HG02981 (cell line): ENCODE data around the gene TMPRSS6.

Experiments used
- ATAC-seq: cut with Tn5 transposase; IDR thresholded peaks from one replicate; pipeline ENCODE4 v1.9.1; 2021; ENCODE audit warnings: mild to moderate bottlenecking, moderate library complexity; ENCODE audit not compliant: unreplicated experiment

TMPRSS6 gene

DNA sequence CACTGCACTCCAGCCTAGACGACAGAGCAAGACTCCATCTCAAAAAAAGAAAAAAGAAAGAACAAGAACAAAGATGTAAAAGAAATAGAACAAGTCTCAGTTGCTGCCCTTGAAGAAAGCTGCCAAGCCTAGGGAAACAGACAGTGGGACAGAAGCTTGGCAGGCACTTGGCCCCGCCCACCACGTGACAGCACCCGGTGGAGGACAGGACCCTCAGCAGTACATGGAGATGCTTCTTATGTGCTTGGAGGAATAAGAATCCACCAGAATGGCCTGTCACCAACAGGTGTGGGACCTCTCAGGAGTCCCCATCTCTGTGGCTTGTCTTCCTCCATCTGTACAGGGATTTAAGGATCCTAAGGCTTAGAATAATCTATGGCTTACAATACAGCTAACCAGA is 7.6 kb upstream of the TMPRSS6 start:
- ATAC-seq = no peak

DNA sequence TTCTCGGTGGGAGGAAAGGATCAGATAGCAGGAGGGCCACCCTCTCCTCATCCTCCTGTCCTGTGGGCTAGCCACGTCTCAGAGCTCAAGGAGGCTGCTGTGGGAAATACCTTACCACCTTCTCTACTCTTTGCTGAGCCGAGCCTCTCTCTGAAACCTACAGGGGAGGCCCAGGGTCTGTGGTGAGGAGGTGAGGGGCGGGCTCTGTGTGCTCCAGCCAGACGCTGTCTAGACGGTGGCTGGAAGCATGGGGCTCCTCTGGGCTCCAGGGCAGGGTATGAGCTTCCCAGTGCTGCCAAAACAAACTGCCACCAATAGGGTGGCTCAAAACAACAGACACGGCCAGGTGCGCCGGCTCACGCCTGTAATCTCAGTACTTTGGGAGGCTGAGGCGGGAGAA is 5.5 kb upstream of the TMPRSS6 start:
- no peak for ATAC-seq

DNA sequence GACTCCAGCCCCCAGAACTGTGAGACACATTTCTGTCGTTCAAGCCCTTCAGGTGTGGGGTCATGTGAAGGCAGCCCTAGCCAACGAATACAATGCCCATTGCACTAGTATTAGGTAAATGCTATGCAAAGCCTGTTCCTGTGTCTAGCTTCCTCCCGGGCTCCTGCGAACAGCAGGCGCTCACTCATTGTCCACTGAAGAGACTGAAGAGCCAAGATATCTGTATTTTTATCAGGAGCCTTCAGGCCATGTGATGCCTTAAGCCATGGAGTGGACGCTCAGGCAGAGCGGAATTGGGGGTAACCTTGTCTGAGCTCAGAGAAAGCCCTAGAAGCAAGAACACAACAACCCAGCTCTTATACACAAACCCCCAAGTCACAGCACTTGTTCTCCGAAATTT is 4.2 kb upstream of the TMPRSS6 start:
- ATAC-seq = no peak

DNA sequence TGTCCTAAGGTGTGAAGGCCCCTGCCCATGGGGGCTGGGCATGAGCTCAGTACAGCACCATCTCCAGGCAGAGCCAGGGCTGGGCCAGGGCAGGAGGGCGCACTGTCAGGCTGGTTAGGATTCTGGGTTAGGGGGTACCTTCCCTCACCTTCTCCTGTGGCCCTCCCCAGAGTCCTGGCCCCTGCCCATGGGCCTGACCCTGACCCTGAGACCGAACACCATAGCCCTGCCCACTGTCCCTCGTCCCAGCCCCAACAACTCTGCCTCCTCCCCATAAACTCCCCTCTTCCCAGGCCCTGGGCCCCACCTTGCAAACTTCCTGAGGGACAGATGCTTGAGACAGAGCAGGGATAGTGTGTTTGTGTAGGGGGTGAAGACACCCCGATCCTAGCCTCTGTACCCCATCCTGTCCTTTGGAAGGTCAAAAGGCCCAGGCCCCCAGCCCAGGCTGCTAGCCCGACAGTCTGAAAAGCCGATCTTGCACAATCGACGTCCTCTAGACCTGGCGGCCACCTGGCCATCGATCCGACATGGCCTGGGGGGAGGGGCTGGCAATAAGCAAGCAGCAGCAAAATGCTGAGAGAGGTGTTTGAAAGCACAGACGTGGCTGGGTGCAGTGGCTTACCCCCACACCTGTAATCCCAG is 2.7 kb upstream of the TMPRSS6 start:
- ATAC-seq = no peak

DNA sequence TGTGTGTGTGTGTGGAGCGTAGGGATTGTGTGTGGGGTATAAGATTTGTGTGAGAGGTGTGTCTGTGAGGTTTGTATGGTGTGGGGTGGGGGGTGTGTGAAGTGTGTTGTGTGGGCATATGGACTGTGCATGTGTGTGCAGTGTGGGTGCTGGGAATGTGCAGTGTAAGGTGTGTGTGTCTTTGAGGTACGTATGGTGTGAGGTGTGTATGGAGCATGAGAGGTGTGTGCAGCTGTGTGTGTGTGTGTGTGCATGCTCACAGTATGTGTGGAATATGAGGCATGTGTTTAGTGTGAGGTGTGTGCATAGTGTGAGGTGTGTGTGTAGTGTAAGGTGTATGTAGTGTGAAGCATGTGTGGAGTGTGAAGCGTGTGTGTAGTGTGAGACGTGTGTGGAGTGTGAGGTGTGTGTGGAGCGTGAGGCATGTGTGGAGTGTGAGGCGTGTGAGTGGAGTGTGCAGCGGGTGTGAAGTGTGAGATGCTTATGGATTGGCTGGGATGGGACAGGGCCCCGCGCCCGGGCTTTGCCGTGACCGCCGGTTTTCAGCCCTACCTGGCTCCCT is 1.7 kb upstream of the TMPRSS6 start:
- ATAC-seq = no peak

DNA sequence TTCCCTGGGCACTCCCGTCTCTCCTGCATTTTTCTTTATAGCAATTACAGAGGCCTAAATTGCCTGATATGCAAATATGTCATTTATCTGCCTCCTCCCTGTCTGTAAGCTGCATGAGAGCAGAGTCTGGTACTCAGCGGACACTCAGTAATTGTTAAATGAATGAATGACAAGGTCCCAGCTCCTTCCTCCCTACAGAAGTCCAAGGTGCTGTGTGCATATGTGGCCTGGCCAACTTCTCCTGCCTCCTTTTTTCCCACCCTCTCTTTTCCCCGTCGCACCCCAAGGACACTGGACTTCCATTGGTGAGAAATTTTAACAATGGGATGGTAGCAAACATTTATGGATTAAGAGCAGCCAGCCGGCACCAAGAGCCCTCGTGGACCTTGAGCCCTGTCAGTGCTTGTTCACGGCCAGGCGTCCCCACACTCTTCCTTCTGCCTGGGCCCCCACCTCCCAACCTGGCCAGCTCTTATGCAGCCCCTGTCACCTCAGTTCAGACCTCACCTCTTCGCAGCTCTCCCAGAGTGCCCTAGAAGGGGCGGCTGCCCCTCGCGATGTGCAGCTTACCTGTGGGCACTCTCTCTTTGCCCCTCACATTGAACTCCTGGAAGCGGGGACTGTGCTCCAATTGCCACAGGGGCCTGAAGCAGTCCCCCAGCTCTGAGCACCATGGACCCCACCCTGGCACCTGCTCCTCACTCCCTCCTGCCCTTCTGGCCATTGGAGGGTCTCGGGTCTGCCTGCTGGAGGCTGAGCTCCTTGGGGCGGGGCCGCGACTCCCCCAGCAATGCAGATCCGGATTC is 1.5 kb downstream of the TMPRSS6 start:
- no peak for ATAC-seq

DNA sequence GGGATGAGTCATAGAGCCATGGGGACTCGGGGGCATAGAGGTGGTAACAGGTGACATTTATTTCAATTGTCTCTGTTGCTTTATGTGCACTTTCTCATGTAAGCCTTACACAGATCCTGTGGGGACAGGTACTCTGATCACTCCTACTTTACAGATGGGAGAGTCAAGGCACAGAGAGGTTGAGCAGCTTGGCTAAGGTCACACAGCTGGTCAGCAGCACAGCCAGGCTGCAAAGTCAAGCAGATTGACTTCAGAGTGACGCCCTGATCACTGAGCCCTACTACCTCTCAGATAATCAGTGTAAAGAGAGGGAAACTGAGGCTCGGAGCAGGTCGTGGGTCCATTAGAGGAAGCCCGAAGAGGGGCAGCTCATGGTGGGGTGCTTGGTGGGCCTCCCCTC is 3.5 kb downstream of the TMPRSS6 start:
- ATAC-seq = no peak

DNA sequence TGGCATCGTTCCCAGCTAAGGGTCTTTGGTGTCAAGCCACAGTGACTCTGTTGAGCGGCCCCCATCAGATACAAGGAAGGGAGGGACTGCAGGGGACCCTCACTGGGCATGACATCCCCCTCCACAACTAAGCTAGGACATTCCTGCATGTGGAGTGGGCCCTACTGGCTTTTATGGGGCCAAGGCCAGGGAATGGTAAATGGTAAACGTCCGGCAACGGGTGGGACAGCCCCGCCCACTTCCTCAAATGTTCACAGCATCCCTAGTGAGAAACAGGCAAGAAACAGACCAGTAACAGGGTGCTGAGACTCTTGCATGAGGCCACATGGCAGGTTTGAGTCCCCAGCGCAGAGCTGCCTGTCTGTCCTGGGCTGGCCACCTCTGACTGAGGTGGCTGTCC is 4.4 kb downstream of the TMPRSS6 start:
- ATAC-seq = no peak

DNA sequence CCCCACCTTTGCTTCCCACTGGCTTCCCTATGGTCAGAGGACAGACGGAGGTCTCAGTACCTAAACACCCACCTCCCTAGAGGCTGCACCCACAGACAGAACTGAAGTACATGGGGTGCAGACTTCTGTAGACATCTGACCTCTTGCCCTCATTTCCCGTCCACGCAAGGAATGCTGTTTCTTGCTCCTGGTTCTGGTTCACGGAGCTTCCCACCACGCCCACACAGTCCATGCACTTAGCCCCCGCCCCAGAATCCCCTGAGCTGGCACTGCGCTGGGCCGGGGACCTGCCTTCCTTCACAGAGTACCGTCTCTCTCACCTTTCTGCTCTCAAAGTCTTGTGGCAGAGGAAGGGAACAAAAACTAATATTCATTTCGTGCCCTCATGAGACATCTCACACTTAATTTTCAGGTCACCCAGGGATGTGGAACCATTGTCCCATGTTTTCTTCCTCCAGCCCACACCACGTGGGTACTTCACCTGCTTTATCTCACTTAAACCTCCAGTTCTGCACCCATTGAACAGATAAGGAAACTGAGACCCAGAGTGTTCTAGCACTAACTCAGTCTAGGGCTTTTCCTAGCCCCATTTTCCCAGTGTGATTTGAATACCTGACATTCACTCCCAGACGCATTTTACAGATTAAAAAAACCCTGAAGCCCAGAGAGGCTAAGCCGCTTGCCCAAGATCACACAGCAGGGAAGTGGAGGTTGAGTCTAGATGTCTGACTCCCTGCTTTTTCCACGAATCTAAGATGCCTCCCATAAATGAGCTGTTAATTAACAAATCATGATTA is 5.7 kb downstream of the TMPRSS6 start:
- ATAC-seq = no peak

DNA sequence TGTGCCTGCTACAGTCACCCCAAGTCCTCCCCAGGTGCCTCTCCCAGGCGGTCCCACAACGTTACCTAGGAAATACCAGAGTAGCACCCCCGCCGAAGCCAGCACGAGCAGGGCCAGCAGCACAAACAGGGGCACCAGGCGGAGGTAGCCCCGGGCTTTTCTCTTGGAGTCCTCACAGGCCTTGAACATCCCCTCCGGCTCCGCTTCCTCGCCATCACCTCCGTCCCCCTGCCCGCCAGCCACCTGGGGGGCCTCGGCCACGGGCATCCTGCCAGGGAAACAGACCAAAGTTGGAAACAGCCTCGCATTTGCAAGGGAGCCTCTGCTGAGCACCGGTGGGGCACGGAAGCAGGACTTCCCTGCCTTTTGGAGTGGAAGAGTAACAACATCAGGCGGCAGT is 6.4 kb downstream of the TMPRSS6 start:
- no peak for ATAC-seq

DNA sequence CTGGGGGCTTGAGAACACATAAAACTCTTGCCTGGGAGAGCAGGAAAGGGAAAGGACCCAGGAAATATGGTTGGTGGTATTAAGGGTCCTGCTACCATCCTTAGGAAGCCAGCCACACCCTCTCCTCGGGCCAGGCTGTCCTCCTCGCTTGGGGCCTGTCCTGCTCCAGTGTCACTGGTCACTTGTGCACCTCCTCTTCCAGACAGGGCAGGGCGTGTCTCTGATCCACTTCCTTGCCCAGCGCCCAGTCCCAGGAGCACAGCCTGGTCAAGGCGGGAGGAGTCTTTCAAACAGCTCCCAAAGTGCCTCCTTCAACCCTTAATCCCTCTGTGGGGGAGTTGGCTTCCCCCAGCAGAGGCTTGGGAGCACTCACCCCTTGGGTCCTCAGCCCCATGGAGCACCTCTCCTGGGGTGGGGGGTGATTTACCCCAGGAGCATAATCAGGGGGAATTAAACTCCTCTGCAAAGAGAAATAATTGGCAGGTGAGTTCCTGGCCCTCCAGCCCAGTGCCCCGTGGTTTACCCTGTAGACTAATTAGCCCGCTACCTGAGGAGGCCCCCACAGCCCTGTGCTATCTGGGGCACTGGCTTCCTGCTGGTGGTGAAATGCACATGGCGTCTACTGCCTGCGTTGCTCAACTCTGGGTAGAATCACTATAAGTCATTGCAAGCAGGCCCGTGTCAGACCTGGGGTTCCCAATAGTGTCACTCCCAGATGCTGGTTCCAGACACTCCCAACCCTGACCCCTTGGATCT is 8.0 kb downstream of the TMPRSS6 start:
- no peak for ATAC-seq

DNA sequence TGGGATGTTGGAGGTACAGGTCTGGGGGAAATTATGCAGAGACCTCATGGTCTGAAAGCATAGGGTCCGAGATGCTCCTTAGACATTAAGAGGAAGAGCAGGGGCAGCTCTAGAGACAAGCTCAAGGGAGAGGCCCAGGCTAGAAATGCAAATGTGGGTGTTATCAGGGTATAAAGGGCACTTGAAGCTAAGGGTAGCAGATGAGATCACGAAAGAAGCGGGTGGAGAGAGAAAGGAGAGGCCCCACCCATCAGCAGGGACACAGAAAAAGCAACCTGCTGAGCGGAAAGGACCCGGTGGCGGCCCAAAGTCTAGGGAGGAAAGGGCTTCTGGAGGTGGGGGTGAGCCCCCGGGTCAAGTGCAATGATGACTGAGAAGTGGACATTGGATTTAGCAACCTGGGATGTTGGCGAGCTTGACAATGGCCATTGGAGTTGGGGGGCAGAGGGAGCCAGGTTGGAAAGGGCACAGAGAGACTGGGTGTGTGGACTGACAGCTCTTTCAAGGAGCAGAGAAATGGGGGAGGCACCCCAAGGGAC is 8.9 kb downstream of the TMPRSS6 start:
- ATAC-seq = no peak

DNA sequence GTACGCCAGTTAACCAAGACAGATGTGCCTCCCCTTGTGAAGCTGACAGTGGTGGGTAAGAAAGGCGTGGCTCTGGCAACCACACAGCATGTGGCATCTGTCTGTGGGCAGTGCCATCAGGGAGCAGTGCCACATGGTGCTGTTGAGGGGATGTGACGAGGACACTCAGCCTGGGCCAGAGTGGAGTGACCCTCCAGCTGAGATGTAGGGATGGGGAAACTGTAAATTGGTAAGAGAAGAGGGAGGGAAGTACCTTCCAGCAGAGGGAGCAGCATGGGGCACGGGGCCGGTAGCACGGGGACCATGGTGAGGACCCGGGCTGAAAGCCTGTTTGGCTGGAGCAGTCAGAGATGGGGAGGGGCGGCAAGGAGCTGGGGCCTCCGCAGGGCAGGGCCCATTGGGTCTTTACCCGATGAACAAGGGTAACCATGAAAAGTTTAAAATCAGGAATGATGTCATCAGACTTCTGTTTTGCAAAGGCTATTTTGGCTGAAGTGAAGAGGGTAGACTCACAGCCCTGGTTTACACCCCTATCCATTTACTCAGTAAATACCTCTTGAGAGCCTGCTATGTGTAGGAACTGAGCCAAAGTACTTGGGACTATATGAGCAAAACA is 10.4 kb downstream of the TMPRSS6 start:
- no peak for ATAC-seq

DNA sequence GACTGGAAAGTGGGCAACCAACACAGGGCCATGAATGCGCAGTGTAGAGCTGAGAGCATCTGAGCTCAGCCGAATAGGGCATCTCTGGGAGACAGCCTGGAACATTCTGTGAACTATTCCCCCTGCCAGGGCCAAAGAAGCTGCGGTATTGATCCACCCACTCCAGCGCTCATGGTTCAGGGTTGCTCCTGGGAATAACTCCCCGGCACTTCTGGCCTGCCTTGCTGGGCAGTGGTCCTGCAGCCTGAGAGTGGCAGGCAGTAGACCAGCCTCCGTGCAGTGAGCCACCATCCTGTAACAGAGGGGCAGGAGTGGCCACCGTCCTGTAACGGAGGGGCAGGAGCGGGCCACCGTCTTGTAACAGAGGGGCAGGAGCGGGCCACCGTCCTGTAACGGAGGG is 12.2 kb downstream of the TMPRSS6 start:
- no peak for ATAC-seq

DNA sequence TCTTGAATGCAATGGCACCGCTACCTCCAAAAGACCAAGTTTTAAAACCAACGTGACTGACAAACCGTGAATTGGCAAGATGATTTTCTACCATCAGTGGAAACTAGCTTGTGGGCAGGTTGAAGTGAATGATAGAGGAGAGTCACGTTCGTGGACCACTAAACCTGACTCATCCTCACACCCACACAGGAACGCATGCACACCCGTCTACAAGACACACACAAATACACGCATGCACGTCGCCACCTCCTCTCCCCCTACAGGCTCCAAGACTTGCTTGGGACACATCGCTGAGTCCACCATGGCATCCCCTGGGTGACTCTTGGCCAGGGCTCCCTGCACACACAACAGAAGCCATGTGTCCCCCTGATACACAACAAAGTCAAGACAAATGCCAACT is 14.4 kb downstream of the TMPRSS6 start:
- no peak for ATAC-seq

DNA sequence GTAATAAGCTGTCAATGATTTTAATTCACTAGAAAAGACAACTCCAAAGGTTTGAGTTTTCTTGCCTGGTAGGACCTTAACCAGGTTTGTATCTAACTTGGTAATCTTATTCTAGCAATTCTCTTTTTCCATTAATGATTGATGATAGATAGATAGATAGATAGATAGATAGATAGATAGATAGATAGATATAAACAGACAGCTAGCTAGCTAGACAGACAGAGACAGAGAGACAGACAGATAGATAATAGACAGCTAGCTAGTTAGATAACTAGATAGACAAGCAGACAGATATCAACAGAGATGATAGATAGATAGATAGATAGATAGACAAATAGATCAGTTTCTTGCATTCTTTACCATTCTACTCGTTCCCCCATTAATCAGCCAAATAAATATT is 15.3 kb downstream of the TMPRSS6 start:
- ATAC-seq = no peak

DNA sequence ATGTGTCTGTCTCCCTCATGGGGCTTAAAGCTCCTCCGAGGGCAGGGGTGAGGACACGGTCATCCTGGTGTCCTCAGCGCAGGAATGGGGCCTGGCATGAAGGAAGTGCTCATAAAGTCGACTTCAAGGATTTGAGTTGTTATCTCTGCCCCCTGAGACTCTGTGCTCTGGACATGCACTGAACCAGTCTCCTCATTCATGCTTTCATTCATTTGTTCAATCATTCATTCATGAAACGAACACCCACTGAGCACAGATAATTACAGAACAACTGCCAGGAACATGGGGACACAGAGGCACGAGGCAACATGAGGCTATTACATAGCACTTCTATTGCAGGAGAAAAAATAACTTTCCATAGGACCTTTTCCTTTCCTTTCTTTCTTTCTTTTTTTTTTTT is 16.5 kb downstream of the TMPRSS6 start:
- no peak for ATAC-seq

DNA sequence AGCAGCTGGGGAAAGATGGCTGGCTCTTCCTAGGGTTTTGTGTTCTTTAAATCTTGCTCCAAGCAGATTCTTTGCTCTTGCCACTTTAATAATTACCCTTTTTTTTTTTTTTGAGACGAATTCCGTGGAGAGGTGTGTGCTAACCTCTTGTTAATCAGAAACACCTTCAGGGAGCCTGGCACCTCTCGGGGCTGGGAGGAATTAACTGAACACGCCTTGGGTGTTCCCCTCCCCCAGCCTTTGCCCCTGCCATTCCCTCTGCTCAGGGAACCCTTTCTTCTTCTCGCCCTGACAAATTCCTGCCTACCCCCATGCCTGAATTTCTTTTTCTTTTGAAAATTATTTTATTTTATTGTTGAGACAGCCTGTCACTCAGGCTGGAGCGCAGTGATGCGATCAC is 17.5 kb downstream of the TMPRSS6 start:
- ATAC-seq = no peak

DNA sequence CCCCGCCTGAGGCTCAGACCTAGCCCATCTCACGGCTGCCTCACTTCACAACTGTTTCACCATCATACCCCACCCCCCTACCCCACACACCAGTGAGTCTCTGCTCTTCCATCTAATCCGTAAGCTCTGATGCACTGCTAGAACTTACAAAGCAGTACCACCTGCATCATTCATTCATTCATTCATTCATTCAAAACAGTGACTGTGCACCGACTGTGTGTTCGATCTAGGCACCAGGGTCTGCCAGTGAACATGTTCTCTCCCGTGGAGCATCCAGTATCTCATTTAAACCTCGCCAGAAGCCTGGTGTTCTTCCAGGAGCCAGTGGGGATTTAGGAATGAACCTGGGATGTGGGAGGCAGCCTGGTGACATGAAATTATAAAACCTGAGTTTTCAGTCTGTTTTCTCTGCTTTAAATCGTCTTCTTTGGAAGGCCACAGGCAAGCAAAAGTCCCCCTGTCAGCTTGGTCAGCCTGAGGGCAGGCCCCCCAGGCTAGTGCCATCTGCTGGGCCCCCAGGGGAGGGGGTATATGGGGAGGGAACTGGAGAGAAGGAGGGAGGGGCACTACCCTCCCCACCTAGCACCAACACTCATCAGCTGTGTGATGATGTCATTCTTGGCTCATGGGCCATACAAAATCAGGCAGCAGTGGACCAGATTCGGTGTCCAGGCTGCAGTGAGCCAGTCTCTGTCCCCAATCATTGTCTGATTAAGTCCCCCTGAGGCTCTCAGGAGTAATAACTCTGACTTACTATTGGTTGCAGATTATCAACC is 18.4 kb downstream of the TMPRSS6 start:
- ATAC-seq = no peak
